ENCODE measurements around the gene NXNL1. TPM values are rescaled to one million over a fixed set of nuclear protein-coding genes. Genes with fewer than 3 reads are reported as not detected.

NXNL1 gene
- total and polyA plus RNA-seq, 9 donors = not detected

DNA sequence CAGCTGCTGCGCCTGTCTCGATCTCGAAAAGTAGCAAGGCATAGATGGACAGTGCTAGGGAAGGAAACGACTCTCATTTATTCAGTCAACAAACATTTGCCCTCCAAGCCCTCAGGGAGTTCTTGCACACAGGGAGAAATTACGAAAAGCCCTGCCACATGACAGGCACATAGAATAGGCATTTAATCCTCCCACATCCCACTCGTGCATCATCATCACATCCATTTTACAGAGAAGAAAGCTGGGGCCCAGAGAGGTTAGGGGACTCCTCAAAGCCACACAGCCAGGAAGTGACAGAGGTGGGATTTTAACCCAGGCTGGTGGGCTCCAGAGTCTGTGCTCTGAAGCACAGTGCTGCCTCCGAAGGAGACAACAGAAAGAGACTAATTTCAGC is 23.9 kb downstream of the NXNL1 start:
- no peak for DNase-seq

DNA sequence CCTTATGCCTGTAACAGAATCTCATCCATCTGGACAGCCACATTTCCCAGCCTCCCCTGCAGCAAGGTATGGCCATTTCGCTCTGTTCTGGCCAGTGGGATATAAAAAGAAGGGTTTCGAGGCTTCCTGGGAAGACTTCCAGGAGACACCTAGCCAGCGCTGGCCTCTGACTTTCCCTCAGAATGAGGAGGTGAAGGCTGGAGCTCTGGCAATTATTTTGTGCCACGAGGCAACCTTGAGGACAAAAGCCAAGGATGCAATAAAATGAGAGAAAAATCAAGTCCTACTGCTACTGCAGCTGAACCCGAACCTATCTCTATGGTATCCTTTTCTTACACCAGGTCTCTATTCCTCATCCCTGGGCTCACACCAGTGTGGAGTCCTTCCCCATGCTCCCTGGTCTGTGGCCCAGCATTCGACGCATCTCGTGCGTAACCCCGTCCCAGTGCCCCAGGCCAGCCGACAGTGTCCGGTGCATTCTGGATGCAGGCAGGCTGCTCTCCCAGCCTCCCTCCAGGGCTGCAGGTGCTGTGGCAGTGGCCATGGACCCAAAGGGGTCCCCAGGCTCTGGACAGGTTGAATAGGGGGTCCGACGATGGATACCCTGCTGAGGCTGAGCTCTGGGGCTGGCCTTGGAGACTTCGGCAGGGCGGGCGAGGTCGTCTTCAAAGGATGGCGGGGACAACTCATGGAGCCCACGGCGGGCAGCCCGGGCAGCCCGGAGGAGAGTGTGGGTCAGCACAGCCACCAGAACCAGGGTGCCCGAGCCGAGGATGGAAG is 24.4 kb downstream of the NXNL1 start:
- H3K4me1 ChIP-seq (ENCODE audit: control insufficient read depth, insufficient read depth, low read length) = peaks cover 1% of the 10 kb centered on the region
- WGBS (ENCODE audit: insufficient coverage) = 93% methylated on average over 16 of the region's 25 CpGs
- no peak overlapping the region for H3K4me3 ChIP-seq (ENCODE audit: low read length)
- DNase-seq = no peak
- H3K27me3 ChIP-seq (ENCODE audit: control insufficient read depth, insufficient read depth, low read length) = no peaks in the 10 kb centered on the region
- H3K27ac ChIP-seq (ENCODE audit: low read length) = no peak overlapping the region
- peaks cover 11% of the 10 kb centered on the region for H3K36me3 ChIP-seq (ENCODE audit: control insufficient read depth, insufficient read depth, low read length)
- H3K9me3 ChIP-seq (replicated peaks; ENCODE audit: control insufficient read depth, low read depth, low read length) = peaks cover 2% of the 10 kb centered on the region

More for the DNA sequence above, 23.9 kb downstream of the NXNL1 start:
- peaks cover 6% of the 10 kb centered on the region for H3K4me1 ChIP-seq (ENCODE audit: control insufficient read depth, insufficient read depth, low read length)
- no peak overlapping the region for H3K27ac ChIP-seq (ENCODE audit: low read length)
- H3K36me3 ChIP-seq (ENCODE audit: control insufficient read depth, insufficient read depth, low read length) = peaks cover 11% of the 10 kb centered on the region
- peaks cover 5% of the 10 kb centered on the region for H3K9me3 ChIP-seq (replicated peaks; ENCODE audit: control insufficient read depth, low read depth, low read length)
- no peaks in the 10 kb centered on the region for H3K27me3 ChIP-seq (ENCODE audit: control insufficient read depth, insufficient read depth, low read length)
- WGBS (ENCODE audit: insufficient coverage) = 50% methylated on average over 1 of the region's 7 CpGs
- no peak overlapping the region for H3K4me3 ChIP-seq (ENCODE audit: low read length)

DNA sequence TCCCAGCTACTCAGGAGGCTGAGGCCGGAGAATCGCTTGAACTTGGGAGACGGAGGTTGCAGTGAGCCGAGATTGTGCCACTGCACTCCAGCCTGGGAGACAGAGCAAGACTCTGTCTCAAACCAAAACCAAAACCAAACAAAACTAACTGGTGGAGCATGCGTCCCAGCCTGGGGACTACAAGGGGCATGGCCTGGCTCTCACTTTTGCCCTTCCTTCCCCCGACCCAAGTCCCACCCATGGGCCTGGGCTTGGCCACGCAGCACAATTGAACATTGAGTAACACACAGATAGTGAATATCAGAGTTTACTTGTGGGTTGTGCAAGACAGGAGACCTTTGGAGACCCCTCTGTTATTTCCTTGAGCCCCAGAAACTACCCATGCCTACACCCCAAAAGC is 25.5 kb downstream of the NXNL1 start:
- no peaks in the 10 kb centered on the region for H3K27me3 ChIP-seq (ENCODE audit: control insufficient read depth, insufficient read depth, low read length)
- no peak overlapping the region for H3K4me3 ChIP-seq (ENCODE audit: low read length)
- no peak overlapping the region for H3K27ac ChIP-seq (ENCODE audit: low read length)
- WGBS (ENCODE audit: insufficient coverage) = 97% methylated on average over 4 of the region's 7 CpGs
- peaks cover 11% of the 10 kb centered on the region for H3K36me3 ChIP-seq (ENCODE audit: control insufficient read depth, insufficient read depth, low read length)
- no peaks in the 10 kb centered on the region for H3K4me1 ChIP-seq (ENCODE audit: control insufficient read depth, insufficient read depth, low read length)
- no peaks in the 10 kb centered on the region for H3K9me3 ChIP-seq (replicated peaks; ENCODE audit: control insufficient read depth, low read depth, low read length)
- DNase-seq = no peak

DNA sequence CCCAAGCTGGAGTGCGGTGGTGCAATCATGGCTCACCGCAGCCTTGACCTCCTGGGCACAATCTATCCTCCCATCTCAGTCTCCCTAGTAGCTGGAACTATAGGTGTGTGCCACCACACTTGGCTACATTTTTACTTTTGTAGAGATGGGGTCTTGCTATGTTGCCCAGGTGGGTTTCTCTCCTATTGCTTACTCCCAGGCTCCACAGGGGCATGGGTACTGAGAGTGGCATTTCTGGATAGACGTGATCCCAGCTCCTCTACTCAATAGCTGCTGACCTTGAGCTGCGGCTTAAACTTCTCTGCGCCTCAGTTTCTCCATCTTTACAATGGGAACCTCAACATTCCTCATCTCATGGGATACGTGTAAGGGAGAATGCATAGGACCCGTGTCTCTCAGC is 29.3 kb downstream of the NXNL1 start:
- WGBS (ENCODE audit: insufficient coverage) = 100% methylated on average over 1 of the region's 7 CpGs
- no peaks in the 10 kb centered on the region for H3K27me3 ChIP-seq (ENCODE audit: control insufficient read depth, insufficient read depth, low read length)
- DNase-seq = no peak
- H3K4me1 ChIP-seq (ENCODE audit: control insufficient read depth, insufficient read depth, low read length) = peaks cover 7% of the 10 kb centered on the region
- peaks cover 10% of the 10 kb centered on the region for H3K36me3 ChIP-seq (ENCODE audit: control insufficient read depth, insufficient read depth, low read length)
- no peaks in the 10 kb centered on the region for H3K9me3 ChIP-seq (replicated peaks; ENCODE audit: control insufficient read depth, low read depth, low read length)
- H3K27ac ChIP-seq (ENCODE audit: low read length) = no peak overlapping the region
- no peak overlapping the region for H3K4me3 ChIP-seq (ENCODE audit: low read length)

DNA sequence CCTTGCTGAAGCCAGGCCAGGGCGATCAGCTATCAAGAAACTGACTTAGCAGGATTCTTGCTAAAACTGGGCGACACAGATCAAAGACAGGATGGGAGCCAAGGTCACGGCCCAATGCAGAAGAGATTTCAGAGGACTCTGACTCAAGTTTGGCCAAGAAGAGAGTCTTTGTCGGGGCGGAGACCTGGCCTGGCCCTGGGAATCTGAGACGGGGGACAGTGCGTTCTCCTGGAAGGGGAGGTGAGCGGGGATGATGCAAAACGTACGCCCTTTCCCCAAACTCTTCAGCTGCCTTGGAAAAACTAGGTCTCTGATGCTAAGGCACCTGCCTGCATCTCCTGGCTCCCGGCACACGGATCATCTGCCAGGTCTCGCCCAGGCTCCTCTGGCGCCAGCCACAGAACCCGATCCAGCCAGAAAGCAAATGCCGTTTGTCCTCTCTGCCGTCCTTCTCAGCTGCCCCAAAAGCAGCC is 31.0 kb downstream of the NXNL1 start:
- WGBS (ENCODE audit: insufficient coverage) = 42% methylated on average over 12 of the region's 17 CpGs
- H3K27ac ChIP-seq (ENCODE audit: low read length) = no peak overlapping the region
- no peak overlapping the region for H3K4me3 ChIP-seq (ENCODE audit: low read length)
- H3K27me3 ChIP-seq (ENCODE audit: control insufficient read depth, insufficient read depth, low read length) = no peaks in the 10 kb centered on the region
- H3K36me3 ChIP-seq (ENCODE audit: control insufficient read depth, insufficient read depth, low read length) = no peaks in the 10 kb centered on the region
- peaks cover 12% of the 10 kb centered on the region for H3K4me1 ChIP-seq (ENCODE audit: control insufficient read depth, insufficient read depth, low read length)
- H3K9me3 ChIP-seq (replicated peaks; ENCODE audit: control insufficient read depth, low read depth, low read length) = no peaks in the 10 kb centered on the region
- peak; percentile 50 for DNase-seq

DNA sequence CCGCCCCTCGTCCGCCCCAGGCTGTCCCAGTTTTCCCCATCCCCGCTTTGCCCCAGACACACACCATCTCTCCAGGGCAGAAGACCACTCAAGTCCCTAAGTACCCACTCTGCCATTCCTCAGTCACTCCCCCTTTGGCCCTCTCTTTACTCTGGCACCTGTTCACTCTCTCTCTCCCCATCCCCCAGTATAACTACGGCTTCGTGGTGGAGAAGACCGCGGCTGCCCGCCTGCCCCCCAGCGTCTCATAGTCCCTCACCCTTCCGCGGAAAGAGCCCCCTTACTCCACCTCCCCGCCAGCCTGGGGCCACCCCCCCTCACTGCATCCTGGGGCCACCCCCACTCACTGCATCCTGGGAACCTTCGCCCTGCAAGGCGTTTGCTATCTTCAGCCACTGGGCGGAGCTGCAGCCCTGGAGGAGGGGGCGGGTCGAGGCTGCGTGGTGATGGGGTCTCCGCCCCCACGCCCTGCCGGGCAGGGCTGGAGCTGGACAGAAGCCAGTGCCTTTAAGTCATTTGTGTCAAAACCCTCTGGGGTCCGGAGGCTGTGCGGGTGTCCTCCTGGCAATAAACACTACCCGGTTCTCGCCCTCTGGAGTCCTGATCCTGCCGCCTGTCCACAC is 35.9 kb downstream of the NXNL1 start:
- no peaks in the 10 kb centered on the region for H3K9me3 ChIP-seq (replicated peaks; ENCODE audit: control insufficient read depth, low read depth, low read length)
- peaks cover 19% of the 10 kb centered on the region for H3K4me1 ChIP-seq (ENCODE audit: control insufficient read depth, insufficient read depth, low read length)
- no peak overlapping the region for H3K27ac ChIP-seq (ENCODE audit: low read length)
- DNase-seq = peak; percentile 49
- 12% methylated on average over 19 of the region's 27 CpGs for WGBS (ENCODE audit: insufficient coverage)
- peaks cover 14% of the 10 kb centered on the region for H3K36me3 ChIP-seq (ENCODE audit: control insufficient read depth, insufficient read depth, low read length)
- no peak overlapping the region for H3K4me3 ChIP-seq (ENCODE audit: low read length)
- no peaks in the 10 kb centered on the region for H3K27me3 ChIP-seq (ENCODE audit: control insufficient read depth, insufficient read depth, low read length)

DNA sequence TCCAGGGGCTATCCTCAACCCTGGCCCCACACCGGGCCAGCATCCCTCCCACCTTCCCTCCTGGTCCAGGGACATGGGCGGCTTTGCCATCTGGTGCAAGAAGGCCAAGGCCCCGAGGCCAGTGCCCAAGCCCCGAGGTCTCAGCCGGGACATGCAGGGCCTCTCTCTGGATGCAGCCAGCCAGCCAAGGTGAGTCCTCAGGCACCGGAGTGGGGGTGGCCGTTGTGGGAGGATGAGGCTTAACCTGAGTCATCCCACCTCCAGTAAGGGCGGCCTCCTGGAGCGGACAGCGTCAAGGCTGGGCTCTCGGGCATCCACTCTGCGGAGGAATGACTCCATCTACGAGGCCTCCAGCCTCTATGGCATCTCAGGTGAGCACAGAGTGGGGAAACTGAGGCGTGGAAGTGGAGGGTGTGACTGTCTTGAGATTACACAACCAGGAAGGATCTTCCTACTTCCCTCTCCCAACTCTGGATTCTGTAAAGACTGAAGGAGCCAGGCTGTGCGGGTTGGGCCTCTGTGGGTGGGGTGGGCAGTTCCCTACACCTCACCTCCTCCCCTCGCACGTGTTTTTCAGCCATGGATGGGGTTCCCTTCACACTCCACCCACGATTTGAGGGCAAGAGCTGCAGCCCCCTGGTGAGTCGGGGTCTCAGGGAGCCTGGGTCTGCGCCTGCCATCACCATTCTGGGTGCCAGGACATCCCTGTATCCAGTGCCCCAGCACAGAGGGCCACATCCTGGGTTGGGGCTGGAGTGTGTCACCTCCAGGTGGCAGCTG is 37.1 kb downstream of the NXNL1 start:
- no peak for DNase-seq

DNA sequence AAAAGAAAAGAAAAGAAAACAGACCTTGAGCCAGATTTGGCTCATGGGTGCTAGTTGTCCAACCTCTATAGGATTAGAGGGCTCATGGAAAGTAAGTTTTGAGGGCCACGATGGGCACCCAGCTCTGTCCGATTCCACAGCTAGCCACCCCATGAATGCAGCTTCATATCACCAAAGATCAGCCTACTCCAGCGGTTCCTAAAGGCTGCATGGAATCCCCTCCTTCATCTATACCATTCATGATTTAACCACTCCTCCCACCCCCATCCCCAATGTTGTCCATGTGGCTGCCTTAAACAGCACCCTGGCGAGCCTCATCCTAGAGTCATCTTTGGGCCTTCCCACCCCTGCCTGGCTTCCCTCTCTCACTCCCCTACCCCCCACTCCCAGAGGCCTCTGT is 38.8 kb downstream of the NXNL1 start:
- Histone ChIP-seq H3K4me3 (ENCODE audit: low read length) (no peak overlapping the region), H3K4me1 (ENCODE audit: control insufficient read depth, insufficient read depth, low read length) (peaks cover 24% of the 10 kb centered on the region), H3K27ac (ENCODE audit: low read length) (no peak overlapping the region), H3K36me3 (ENCODE audit: control insufficient read depth, insufficient read depth, low read length) (peaks cover 14% of the 10 kb centered on the region), H3K9me3 (replicated peaks; ENCODE audit: control insufficient read depth, low read depth, low read length) (no peaks in the 10 kb centered on the region), H3K27me3 (ENCODE audit: control insufficient read depth, insufficient read depth, low read length) (no peaks in the 10 kb centered on the region)
- no peak for DNase-seq
- WGBS (ENCODE audit: insufficient coverage) = 100% methylated on average over 4 of the region's 4 CpGs

More for the DNA sequence above, 37.1 kb downstream of the NXNL1 start:
- H3K9me3 ChIP-seq (replicated peaks; ENCODE audit: control insufficient read depth, low read depth, low read length) = no peaks in the 10 kb centered on the region
- H3K27me3 ChIP-seq (ENCODE audit: control insufficient read depth, insufficient read depth, low read length) = no peaks in the 10 kb centered on the region
- no peak overlapping the region for H3K27ac ChIP-seq (ENCODE audit: low read length)
- no peak overlapping the region for H3K4me3 ChIP-seq (ENCODE audit: low read length)
- peaks cover 14% of the 10 kb centered on the region for H3K36me3 ChIP-seq (ENCODE audit: control insufficient read depth, insufficient read depth, low read length)
- WGBS (ENCODE audit: insufficient coverage) = 84% methylated on average over 10 of the region's 20 CpGs
- peaks cover 21% of the 10 kb centered on the region for H3K4me1 ChIP-seq (ENCODE audit: control insufficient read depth, insufficient read depth, low read length)

DNA sequence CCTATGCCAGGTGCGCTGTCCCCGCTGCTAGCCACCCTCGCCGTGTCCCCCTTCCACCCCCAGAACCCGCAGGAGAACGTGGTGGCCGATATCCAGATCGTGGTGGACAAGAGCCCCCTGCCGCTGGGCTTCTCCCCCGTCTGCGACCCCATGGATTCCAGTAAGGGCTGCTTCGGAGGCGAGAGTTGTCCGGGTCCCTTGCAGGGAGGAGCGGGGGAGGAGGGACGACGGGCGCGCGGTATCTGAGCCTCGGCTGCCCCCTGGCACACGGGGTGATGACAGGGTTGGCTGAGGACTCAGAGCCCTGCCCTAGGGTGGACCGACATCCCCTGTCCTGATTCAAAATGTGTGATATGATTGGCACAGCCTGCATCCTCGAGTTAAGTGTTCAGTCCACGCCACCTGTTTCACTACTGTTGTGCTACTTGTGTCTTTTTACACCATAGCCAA is 40.2 kb downstream of the NXNL1 start:
- H3K27ac ChIP-seq (ENCODE audit: low read length) = no peak overlapping the region
- DNase-seq = peak; percentile 51
- peaks cover 14% of the 10 kb centered on the region for H3K36me3 ChIP-seq (ENCODE audit: control insufficient read depth, insufficient read depth, low read length)
- peaks cover 24% of the 10 kb centered on the region for H3K4me1 ChIP-seq (ENCODE audit: control insufficient read depth, insufficient read depth, low read length)
- H3K4me3 ChIP-seq (ENCODE audit: low read length) = peak overlapping the region; percentile 52
- no peaks in the 10 kb centered on the region for H3K27me3 ChIP-seq (ENCODE audit: control insufficient read depth, insufficient read depth, low read length)
- 6% methylated on average over 19 of the region's 25 CpGs for WGBS (ENCODE audit: insufficient coverage)
- H3K9me3 ChIP-seq (replicated peaks; ENCODE audit: control insufficient read depth, low read depth, low read length) = no peaks in the 10 kb centered on the region

Measured in muscle of leg (tissue), 11 donors.